Head of caudate nucleus (tissue), 42 donors: ENCODE results near the gene NMD3.
"Not testable (repeated sequence)": the region's sequence is repeated elsewhere in the genome, so short reads cannot be mapped to it uniquely, and the experiment has no call there.

Source experiments
- DNase-seq, 42 donors: peaks; one replicate each; pipeline versions ENCODE4 v3.0.0 to v3.0.0-alpha.2; 2020 to 2021; ENCODE audit warnings: mixed read lengths in 7 of 42
- intact Hi-C: fragments of 100-400 bp; cut with DNase I; formaldehyde crosslinking; loops from one replicate; pipeline ENCODE4 v1.15.0; 2022

The NMD3 gene

GRCh38 chr3:161220850-161221753, at the start of gene NMD3:
Gene NMD3, plus strand, starts transcription at chr3:161221311. Its CDS starts 703 bp downstream, at chr3:161222014.
- peak; percentile 87 to 98 (median 94) for DNase-seq
- intact Hi-C loops = loop anchor here (10.0 kb wide), 1 partner anchor 466 kb away; the partner anchor contains the start of gene PPM1L

GRCh38 chr3:161171639-161172552, 49.2 kb upstream of the NMD3 start:
- intact Hi-C loops = no loop called here
- no peak for DNase-seq

- no peak for DNase-seq
- intact Hi-C loops = no loop called here
Observed at GRCh38 chr3:161175506-161175905, 45.6 kb upstream of the NMD3 start.

GRCh38 chr3:161177991-161178390, 43.1 kb upstream of the NMD3 start:
- intact Hi-C loops = no loop called here
- DNase-seq = no peak

- intact Hi-C loops, DNase-seq: not testable (repeated sequence)
Observed at GRCh38 chr3:161181371-161181770, 39.7 kb upstream of the NMD3 start.

GRCh38 chr3:161187046-161187445, 34.1 kb upstream of the NMD3 start:
- intact Hi-C loops = no loop called here
- peak in 5 of 42 donors; percentile 15 to 55 (median 18) for DNase-seq

GRCh38 chr3:161197855-161198850, 23.0 kb upstream of the NMD3 start:
- no peak for DNase-seq

GRCh38 chr3:161199926-161200325, 21.2 kb upstream of the NMD3 start:
- intact Hi-C loops = no loop called here
- DNase-seq = no peak

More at GRCh38 chr3:161197855-161198850, 23.0 kb upstream of the NMD3 start:
- intact Hi-C loops = no loop called here

GRCh38 chr3:161203485-161204098, 17.5 kb upstream of the NMD3 start:
- intact Hi-C loops = no loop called here
- no peak for DNase-seq

GRCh38 chr3:161208931-161209330, 12.2 kb upstream of the NMD3 start:
- intact Hi-C loops = no loop called here
- DNase-seq = no peak

GRCh38 chr3:161212171-161212771, 8.8 kb upstream of the NMD3 start:
- intact Hi-C loops = no loop called here
- DNase-seq = no peak

GRCh38 chr3:161212906-161213305, 8.2 kb upstream of the NMD3 start:
- intact Hi-C loops = no loop called here
- DNase-seq = peak in 2 of 42 donors; percentile 23 to 50

GRCh38 chr3:161213644-161214043, 7.5 kb upstream of the NMD3 start:
- intact Hi-C loops = no loop called here
- no peak for DNase-seq

- intact Hi-C loops = no loop called here
- no peak for DNase-seq
Observed at GRCh38 chr3:161215185-161215584, 5.9 kb upstream of the NMD3 start.

GRCh38 chr3:161217496-161217895, 3.6 kb upstream of the NMD3 start:
- intact Hi-C loops = no loop called here
- DNase-seq = no peak

GRCh38 chr3:161219495-161219894, 1.6 kb upstream of the NMD3 start:
- intact Hi-C loops = no loop called here
- DNase-seq = no peak

- intact Hi-C loops = loop anchor here (10.0 kb wide), 1 partner anchor 467 kb away; the partner anchor contains the start of gene PPM1L
- peak in 17 of 42 donors; percentile 9 to 51 (median 22) for DNase-seq
Observed at GRCh38 chr3:161221806-161222600, 892 bp downstream of the NMD3 start.
